Measurements from ENCODE around the gene VSTM4.

Gene VSTM4

DNA sequence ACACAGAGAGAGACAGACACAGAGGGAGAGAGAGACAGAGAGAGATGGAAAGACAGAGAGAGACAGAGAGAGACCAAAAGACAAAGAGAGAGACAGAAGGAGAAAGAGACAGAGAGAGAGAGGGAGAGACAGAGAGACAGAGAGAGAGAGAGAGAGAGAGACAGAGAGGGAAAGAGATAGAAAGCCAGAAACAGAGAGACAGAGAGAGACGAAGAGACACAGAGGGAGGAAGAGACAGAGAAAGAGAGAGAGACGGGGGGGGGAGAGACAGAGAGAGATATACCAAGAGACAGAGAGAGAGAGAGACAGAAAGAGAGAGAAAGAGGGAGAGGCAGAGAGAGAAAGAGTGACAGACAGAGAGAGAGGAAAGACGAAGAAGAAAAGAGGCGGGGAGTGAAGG lies 10.2 kb downstream of the VSTM4 start:
- no peaks in the 10 kb centered on the region for H3K36me3 ChIP-seq (ENCODE audit: control insufficient read depth in 1 of 2, insufficient read depth in 2 of 2, low read length in 2 of 2)
- H3K27ac ChIP-seq (ENCODE audit: low read length) = no peak overlapping the region
- H3K4me1 ChIP-seq (ENCODE audit: control insufficient read depth in 1 of 2, insufficient read depth in 2 of 2, low read length in 2 of 2) = peaks cover 9 to 11% of the 10 kb centered on the region in 2 donors
- no peak overlapping the region for H3K4me3 ChIP-seq (ENCODE audit: low read depth in 1 of 2, low read length in 2 of 2)
- no peaks in the 10 kb centered on the region for H3K9me3 ChIP-seq (ENCODE audit: control insufficient read depth in 1 of 2, low read length in 2 of 2)
- no peaks in the 10 kb centered on the region for H3K27me3 ChIP-seq (ENCODE audit: low read depth, low read length)

- Histone ChIP-seq H3K4me1 (ENCODE audit: control insufficient read depth in 1 of 2, insufficient read depth in 2 of 2, low read length in 2 of 2) (peaks cover 9 to 11% of the 10 kb centered on the region in 2 donors), H3K27ac (ENCODE audit: low read length) (no peak overlapping the region), H3K4me3 (ENCODE audit: low read depth in 1 of 2, low read length in 2 of 2) (no peak overlapping the region)
These were observed 11.0 kb downstream of the VSTM4 start for GRCh38 chr10:49104323-49104722.

DNA sequence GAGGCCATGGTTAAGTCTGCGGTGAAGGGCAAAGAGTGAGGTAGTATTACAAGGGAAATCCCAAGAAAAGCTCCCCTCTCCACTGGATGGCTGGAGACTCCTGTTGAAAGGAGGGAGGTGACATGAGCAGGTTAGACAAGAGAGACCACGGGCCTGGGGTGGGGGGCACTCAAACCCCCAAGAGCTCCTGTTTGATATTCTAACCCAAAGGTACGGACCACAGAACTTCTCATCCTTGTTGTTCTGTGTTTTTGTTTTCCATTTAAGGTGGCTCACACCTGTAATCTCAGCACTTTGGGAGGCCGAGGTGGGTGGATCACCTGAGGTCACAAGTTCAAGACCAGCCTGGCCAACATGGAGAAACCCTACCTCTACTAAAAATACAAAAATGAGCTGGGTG lies 11.6 kb downstream of the VSTM4 start:
- Histone ChIP-seq H3K36me3 (ENCODE audit: control insufficient read depth in 1 of 2, insufficient read depth in 2 of 2, low read length in 2 of 2) (no peaks in the 10 kb centered on the region), H3K4me1 (ENCODE audit: control insufficient read depth in 1 of 2, insufficient read depth in 2 of 2, low read length in 2 of 2) (peaks cover 9 to 11% of the 10 kb centered on the region in 2 donors), H3K27ac (ENCODE audit: low read length) (no peak overlapping the region), H3K4me3 (ENCODE audit: low read depth in 1 of 2, low read length in 2 of 2) (no peak overlapping the region), H3K9me3 (ENCODE audit: control insufficient read depth in 1 of 2, low read length in 2 of 2) (no peaks in the 10 kb centered on the region), H3K27me3 (ENCODE audit: low read depth, low read length) (no peaks in the 10 kb centered on the region)

More at GRCh38 chr10:49104323-49104722, 11.0 kb downstream of the VSTM4 start:
- Histone ChIP-seq H3K27me3 (ENCODE audit: low read depth, low read length) (no peaks in the 10 kb centered on the region), H3K9me3 (ENCODE audit: control insufficient read depth in 1 of 2, low read length in 2 of 2) (no peaks in the 10 kb centered on the region), H3K36me3 (ENCODE audit: control insufficient read depth in 1 of 2, insufficient read depth in 2 of 2, low read length in 2 of 2) (no peaks in the 10 kb centered on the region)

DNA sequence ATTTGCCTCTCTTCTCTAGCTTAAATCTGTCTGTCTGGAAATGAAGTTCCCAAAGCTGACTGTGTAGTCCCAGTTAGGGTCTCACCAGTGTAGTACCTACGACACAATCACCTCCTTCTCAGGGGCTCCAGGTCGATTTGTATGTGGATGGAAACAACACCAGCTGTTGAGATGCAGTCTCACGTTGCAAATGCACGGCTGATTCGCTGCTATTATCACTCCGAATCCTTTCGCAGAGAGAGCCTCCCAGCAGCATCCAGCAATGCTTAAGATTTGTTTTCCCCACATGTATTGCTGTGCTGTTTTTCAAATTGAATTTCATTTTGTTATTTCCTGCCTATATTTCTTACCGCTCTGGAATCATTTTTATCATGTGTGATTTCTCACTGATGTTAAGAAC lies 16.3 kb downstream of the VSTM4 start:
- Histone ChIP-seq H3K4me1 (ENCODE audit: control insufficient read depth in 1 of 2, insufficient read depth in 2 of 2, low read length in 2 of 2) (no peaks in the 10 kb centered on the region), H3K4me3 (ENCODE audit: low read depth in 1 of 2, low read length in 2 of 2) (no peak overlapping the region), H3K27ac (ENCODE audit: low read length) (no peak overlapping the region), H3K27me3 (ENCODE audit: low read depth, low read length) (no peaks in the 10 kb centered on the region), H3K9me3 (ENCODE audit: control insufficient read depth in 1 of 2, low read length in 2 of 2) (no peaks in the 10 kb centered on the region), H3K36me3 (ENCODE audit: control insufficient read depth in 1 of 2, insufficient read depth in 2 of 2, low read length in 2 of 2) (no peaks in the 10 kb centered on the region)

- Histone ChIP-seq H3K27me3 (ENCODE audit: low read depth, low read length) (no peaks in the 10 kb centered on the region), H3K4me3 (ENCODE audit: low read depth in 1 of 2, low read length in 2 of 2) (no peak overlapping the region), H3K9me3 (ENCODE audit: control insufficient read depth in 1 of 2, low read length in 2 of 2) (no peaks in the 10 kb centered on the region), H3K4me1 (ENCODE audit: control insufficient read depth in 1 of 2, insufficient read depth in 2 of 2, low read length in 2 of 2) (no peaks in the 10 kb centered on the region), H3K36me3 (ENCODE audit: control insufficient read depth in 1 of 2, insufficient read depth in 2 of 2, low read length in 2 of 2) (no peaks in the 10 kb centered on the region), H3K27ac (ENCODE audit: low read length) (no peak overlapping the region)
These were observed 18.4 kb downstream of the VSTM4 start for GRCh38 chr10:49096890-49097445.

GRCh38 chr10:49094646-49095045 lies 20.7 kb downstream of the VSTM4 start:
- Histone ChIP-seq H3K4me3 (ENCODE audit: low read depth in 1 of 2, low read length in 2 of 2) (no peak overlapping the region), H3K9me3 (ENCODE audit: control insufficient read depth in 1 of 2, low read length in 2 of 2) (no peaks in the 10 kb centered on the region), H3K27ac (ENCODE audit: low read length) (no peak overlapping the region)

GRCh38 chr10:49093922-49094321 lies 21.4 kb downstream of the VSTM4 start:
- H3K27me3 ChIP-seq (ENCODE audit: low read depth, low read length) = no peaks in the 10 kb centered on the region
- H3K9me3 ChIP-seq (ENCODE audit: control insufficient read depth in 1 of 2, low read length in 2 of 2) = no peaks in the 10 kb centered on the region
- peaks cover 4 to 15% of the 10 kb centered on the region in 2 donors for H3K4me1 ChIP-seq (ENCODE audit: control insufficient read depth in 1 of 2, insufficient read depth in 2 of 2, low read length in 2 of 2)
- no peak overlapping the region for H3K27ac ChIP-seq (ENCODE audit: low read length)
- H3K4me3 ChIP-seq (ENCODE audit: low read depth in 1 of 2, low read length in 2 of 2) = no peak overlapping the region
- no peaks in the 10 kb centered on the region for H3K36me3 ChIP-seq (ENCODE audit: control insufficient read depth in 1 of 2, insufficient read depth in 2 of 2, low read length in 2 of 2)

More at GRCh38 chr10:49094646-49095045, 20.7 kb downstream of the VSTM4 start:
- H3K27me3 ChIP-seq (ENCODE audit: low read depth, low read length) = no peaks in the 10 kb centered on the region
- H3K4me1 ChIP-seq (ENCODE audit: control insufficient read depth in 1 of 2, insufficient read depth in 2 of 2, low read length in 2 of 2) = peaks cover 3 to 9% of the 10 kb centered on the region in 2 donors
- H3K36me3 ChIP-seq (ENCODE audit: control insufficient read depth in 1 of 2, insufficient read depth in 2 of 2, low read length in 2 of 2) = no peaks in the 10 kb centered on the region

- Histone ChIP-seq H3K27me3 (ENCODE audit: low read depth, low read length) (no peaks in the 10 kb centered on the region), H3K4me3 (ENCODE audit: low read depth in 1 of 2, low read length in 2 of 2) (no peak overlapping the region), H3K9me3 (ENCODE audit: control insufficient read depth in 1 of 2, low read length in 2 of 2) (no peaks in the 10 kb centered on the region), H3K36me3 (ENCODE audit: control insufficient read depth in 1 of 2, insufficient read depth in 2 of 2, low read length in 2 of 2) (no peaks in the 10 kb centered on the region), H3K4me1 (ENCODE audit: control insufficient read depth in 1 of 2, insufficient read depth in 2 of 2, low read length in 2 of 2) (peaks cover 4 to 15% of the 10 kb centered on the region in 2 donors), H3K27ac (ENCODE audit: low read length) (no peak overlapping the region)
These were observed 22.8 kb downstream of the VSTM4 start for GRCh38 chr10:49092477-49092876.

- no peak overlapping the region for H3K27ac ChIP-seq (ENCODE audit: low read length)
- peaks cover 0 to 2% of the 10 kb centered on the region in 2 donors for H3K9me3 ChIP-seq (ENCODE audit: control insufficient read depth in 1 of 2, low read length in 2 of 2)
- no peaks in the 10 kb centered on the region for H3K36me3 ChIP-seq (ENCODE audit: control insufficient read depth in 1 of 2, insufficient read depth in 2 of 2, low read length in 2 of 2)
- no peak overlapping the region for H3K4me3 ChIP-seq (ENCODE audit: low read depth in 1 of 2, low read length in 2 of 2)
- H3K27me3 ChIP-seq (ENCODE audit: low read depth, low read length) = no peaks in the 10 kb centered on the region
- H3K4me1 ChIP-seq (ENCODE audit: control insufficient read depth in 1 of 2, insufficient read depth in 2 of 2, low read length in 2 of 2) = peaks cover 4 to 15% of the 10 kb centered on the region in 2 donors
These were observed 23.7 kb downstream of the VSTM4 start for GRCh38 chr10:49091450-49092210.

- H3K9me3 ChIP-seq (ENCODE audit: control insufficient read depth in 1 of 2, low read length in 2 of 2) = peaks cover 0 to 5% of the 10 kb centered on the region in 2 donors
- H3K27me3 ChIP-seq (ENCODE audit: low read depth, low read length) = no peaks in the 10 kb centered on the region
- no peaks in the 10 kb centered on the region for H3K36me3 ChIP-seq (ENCODE audit: control insufficient read depth in 1 of 2, insufficient read depth in 2 of 2, low read length in 2 of 2)
- no peak overlapping the region for H3K4me3 ChIP-seq (ENCODE audit: low read depth in 1 of 2, low read length in 2 of 2)
- H3K4me1 ChIP-seq (ENCODE audit: control insufficient read depth in 1 of 2, insufficient read depth in 2 of 2, low read length in 2 of 2) = peaks cover 4 to 15% of the 10 kb centered on the region in 2 donors
- no peak overlapping the region for H3K27ac ChIP-seq (ENCODE audit: low read length)
These were observed 24.5 kb downstream of the VSTM4 start for GRCh38 chr10:49090696-49091380.

GRCh38 chr10:49090189-49090575 lies 25.1 kb downstream of the VSTM4 start:
- H3K4me1 ChIP-seq (ENCODE audit: control insufficient read depth in 1 of 2, insufficient read depth in 2 of 2, low read length in 2 of 2) = peaks cover 4 to 15% of the 10 kb centered on the region in 2 donors
- no peaks in the 10 kb centered on the region for H3K27me3 ChIP-seq (ENCODE audit: low read depth, low read length)
- H3K4me3 ChIP-seq (ENCODE audit: low read depth in 1 of 2, low read length in 2 of 2) = no peak overlapping the region
- H3K9me3 ChIP-seq (ENCODE audit: control insufficient read depth in 1 of 2, low read length in 2 of 2) = peaks cover 0 to 5% of the 10 kb centered on the region in 2 donors
- no peak overlapping the region for H3K27ac ChIP-seq (ENCODE audit: low read length)
- peaks cover 0 to under 1% of the 10 kb centered on the region in 2 donors for H3K36me3 ChIP-seq (ENCODE audit: control insufficient read depth in 1 of 2, insufficient read depth in 2 of 2, low read length in 2 of 2)

All from muscle layer of duodenum (tissue), 2 donors.